GM21360 (cell line): ENCODE measurements around the gene RGS13.

Experiments used
- ATAC-seq: cut with Tn5 transposase; IDR thresholded peaks from one replicate; pipeline ENCODE4 v1.9.1; 2021; ENCODE audit warnings: mild to moderate bottlenecking, moderate library complexity; ENCODE audit not compliant: unreplicated experiment

RGS13 gene

GRCh38 chr1:192635939-192636338 lies at the start of gene RGS13:
Gene RGS13 (plus strand): TSS chr1:192636147. CDS start chr1:192644335, 8,188 bp downstream.
- ATAC-seq, result no peak

GRCh38 chr1:192587386-192588266 lies 48.3 kb upstream of the RGS13 start:
- no peak for ATAC-seq

GRCh38 chr1:192588546-192588945 lies 47.4 kb upstream of the RGS13 start:
- ATAC-seq, result no peak

GRCh38 chr1:192589813-192590212 lies 46.1 kb upstream of the RGS13 start:
- no peak for ATAC-seq

GRCh38 chr1:192592517-192592916 lies 43.4 kb upstream of the RGS13 start:
- ATAC-seq, result no peak

GRCh38 chr1:192592981-192593708 lies 42.8 kb upstream of the RGS13 start:
- no peak for ATAC-seq

GRCh38 chr1:192595299-192595698 lies 40.6 kb upstream of the RGS13 start:
- ATAC-seq, result no peak

- no peak for ATAC-seq
Measured at GRCh38 chr1:192598589-192598988, 37.4 kb upstream of the RGS13 start.

- no peak for ATAC-seq
Measured at GRCh38 chr1:192600275-192600674, 35.7 kb upstream of the RGS13 start.

GRCh38 chr1:192601143-192601542 lies 34.8 kb upstream of the RGS13 start:
- peak; percentile 68 for ATAC-seq

- ATAC-seq, result peak; percentile 38
Measured at GRCh38 chr1:192601567-192601966, 34.4 kb upstream of the RGS13 start.

- no peak for ATAC-seq
Measured at GRCh38 chr1:192602757-192603156, 33.2 kb upstream of the RGS13 start.

GRCh38 chr1:192603218-192603787 lies 32.6 kb upstream of the RGS13 start:
- no peak for ATAC-seq

- ATAC-seq, result peak; percentile 14
Measured at GRCh38 chr1:192604979-192605620, 30.8 kb upstream of the RGS13 start.

GRCh38 chr1:192608671-192609070 lies 27.3 kb upstream of the RGS13 start:
- no peak for ATAC-seq

- ATAC-seq, result peak; percentile 99
Measured at GRCh38 chr1:192609110-192610079, 26.6 kb upstream of the RGS13 start.

- no peak for ATAC-seq
Measured at GRCh38 chr1:192610112-192610889, 25.6 kb upstream of the RGS13 start.

GRCh38 chr1:192615055-192615454 lies 20.9 kb upstream of the RGS13 start:
- ATAC-seq, result peak; percentile 51

- no peak for ATAC-seq
Measured at GRCh38 chr1:192620071-192620635, 15.8 kb upstream of the RGS13 start.
